Measurements from ENCODE around the gene DDN.

The DDN gene

GRCh38 chr12:48958049-48958388 lies 41.2 kb downstream of the DDN start:
- H3K4me3 ChIP-seq (replicated peaks; ENCODE audit: insufficient read depth, low read length), result peak overlapping the region; percentile 95
- peak overlapping the region; percentile 86 for H3K27ac ChIP-seq (replicated peaks)
- DNase-seq (ENCODE audit: low read depth in 1 of 2, low spot score in 1 of 2), result no peak
- TF ChIP-seq REST (IDR thresholded peaks at IDR 0.05; ENCODE audit: insufficient replicate concordance, low read depth) (no peak), SPI1 (IDR thresholded peaks at IDR 0.05; ENCODE audit: borderline replicate concordance, low read depth) (peak; percentile 53), POLR2AphosphoS5 (IDR thresholded peaks at IDR 0.05; ENCODE audit: low read depth) (no peak), GABPA (IDR thresholded peaks at IDR 0.05; ENCODE audit: low read depth) (no peak), CTCF (IDR thresholded peaks at IDR 0.05; ENCODE audit: insufficient read depth, low read length) (no peak)
- no peaks in the 10 kb centered on the region for H3K27me3 ChIP-seq (ENCODE audit: insufficient read depth, poor library complexity, severe bottlenecking)

GRCh38 chr12:48957141-48958048 lies 41.8 kb downstream of the DDN start, which contains the start of gene ARF3:
Gene ARF3, minus strand, starts transcription at chr12:48957487. Its CDS starts 16,392 bp downstream, at chr12:48941095.
- peak; percentile 95 to 96 for DNase-seq (ENCODE audit: low read depth in 1 of 2, low spot score in 1 of 2)
- peak within 1 kb of the TSS; percentile 95 for H3K4me3 ChIP-seq (replicated peaks; ENCODE audit: insufficient read depth, low read length)
- H3K27me3 ChIP-seq (ENCODE audit: insufficient read depth, poor library complexity, severe bottlenecking), result no peaks in the 10 kb centered on the region
- H3K27ac ChIP-seq (replicated peaks), result peak within 1 kb of the TSS; percentile 86
- TF ChIP-seq GABPA (IDR thresholded peaks at IDR 0.05; ENCODE audit: low read depth) (peak; percentile 56; the same call in 1 of the 2 replicates), SPI1 (IDR thresholded peaks at IDR 0.05; ENCODE audit: borderline replicate concordance, low read depth) (peak; percentile 7; the same call in 1 of the 2 replicates), CTCF (IDR thresholded peaks at IDR 0.05; ENCODE audit: insufficient read depth, low read length) (no peak), POLR2AphosphoS5 (IDR thresholded peaks at IDR 0.05; ENCODE audit: low read depth) (peak; percentile 39; the same call in 1 of the 2 replicates)

- H3K27me3 ChIP-seq (ENCODE audit: insufficient read depth, poor library complexity, severe bottlenecking), result no peaks in the 10 kb centered on the region
- peak; percentile 83 to 92 for DNase-seq (ENCODE audit: low read depth in 1 of 2, low spot score in 1 of 2)
- TF ChIP-seq POLR2AphosphoS5 (IDR thresholded peaks at IDR 0.05; ENCODE audit: low read depth) (0 out of 2 replicates have a peak, but pooled peaks have one; percentile 24), SPI1 (IDR thresholded peaks at IDR 0.05; ENCODE audit: borderline replicate concordance, low read depth) (no peak)
- H3K4me3 ChIP-seq (replicated peaks; ENCODE audit: insufficient read depth, low read length), result peak overlapping the region; percentile 95
- H3K27ac ChIP-seq (replicated peaks), result peak overlapping the region; percentile 86
Observed at GRCh38 chr12:48956279-48957140, 42.7 kb downstream of the DDN start.

GRCh38 chr12:48954841-48955501 lies 44.2 kb downstream of the DDN start:
- H3K4me3 ChIP-seq (replicated peaks; ENCODE audit: insufficient read depth, low read length), result peak overlapping the region; percentile 95
- DNase-seq (ENCODE audit: low read depth in 1 of 2, low spot score in 1 of 2), result peak in 1 of 2 experiments; percentile 62
- TF ChIP-seq CTCF (IDR thresholded peaks at IDR 0.05; ENCODE audit: insufficient read depth, low read length), result no peak
- TF ChIP-seq SPI1 (IDR thresholded peaks at IDR 0.05; ENCODE audit: borderline replicate concordance, low read depth), result peak; percentile 100

More at GRCh38 chr12:48954841-48955501, 44.2 kb downstream of the DDN start:
- H3K27me3 ChIP-seq (ENCODE audit: insufficient read depth, poor library complexity, severe bottlenecking), result no peaks in the 10 kb centered on the region
- H3K27ac ChIP-seq (replicated peaks), result peak overlapping the region; percentile 86
